Trophoblast cell (in vitro differentiated cells and primary cell): Measurements from ENCODE around the gene CCDC197.

Experiments used
- DNase-seq, 2 donors: peaks; one replicate each; pipeline ENCODE4 v3.0.0-alpha.2; 2016
- H2AFZ ChIP-seq: 2 replicates; pipeline ENCODE4 v1.6.1; 2013; ENCODE audit warnings: low read length, moderate library complexity, mild to moderate bottlenecking; ENCODE audit not compliant: insufficient read depth, poor library complexity
- H2AK5ac ChIP-seq: 2 replicates; pipeline ENCODE4 v1.6.1; 2013; ENCODE audit warnings: mild to moderate bottlenecking, low read length
- H2BK120ac ChIP-seq: 2 replicates; pipeline ENCODE4 v1.6.1; 2013; ENCODE audit warnings: low read length, mild to moderate bottlenecking, moderate library complexity; ENCODE audit not compliant: insufficient read depth, poor library complexity
- H2BK12ac ChIP-seq: 2 replicates; pipeline ENCODE4 v1.6.1; 2013; ENCODE audit warnings: mild to moderate bottlenecking, low read length, moderate library complexity
- H2BK5ac ChIP-seq: 2 replicates; pipeline ENCODE4 v1.6.1; 2013; ENCODE audit warnings: low read length, low read depth, moderate library complexity, mild to moderate bottlenecking; ENCODE audit not compliant: poor library complexity
- H3K14ac ChIP-seq: 2 replicates; pipeline ENCODE4 v1.6.1; 2013; ENCODE audit warnings: mild to moderate bottlenecking, low read length
- H3K18ac ChIP-seq: 2 replicates; pipeline ENCODE4 v1.6.1; 2013; ENCODE audit warnings: mild to moderate bottlenecking, low read length
- H3K23ac ChIP-seq: 2 replicates; pipeline ENCODE4 v1.6.1; 2013; ENCODE audit warnings: low read length
- H3K27ac ChIP-seq: 2 replicates; pipeline ENCODE4 v1.5.1; 2013; ENCODE audit warnings: low read depth, mild to moderate bottlenecking, inconsistent platforms, low read length, moderate library complexity
- H3K27me3 ChIP-seq: 2 replicates; pipeline ENCODE4 v1.6.1; 2013; ENCODE audit warnings: inconsistent platforms, mild to moderate bottlenecking, low read length, moderate library complexity; ENCODE audit not compliant: insufficient read depth
- H3K36me3 ChIP-seq, 2 experiments: 1 replicate in 1 of 2; 2 replicates in 1 of 2; pipeline ENCODE4 v1.6.1; 2013; ENCODE audit warnings: low read length in 2 of 2, mild to moderate bottlenecking in 2 of 2, moderate library complexity in 1 of 2; ENCODE audit not compliant: insufficient read depth in 2 of 2, control insufficient read depth in 1 of 2
- H3K4ac ChIP-seq: 2 replicates; pipeline ENCODE4 v1.6.1; 2013; ENCODE audit warnings: low read depth, mild to moderate bottlenecking, low read length, moderate library complexity
- H3K4me1 ChIP-seq, 2 experiments: 1 replicate in 1 of 2; 2 replicates in 1 of 2; pipeline ENCODE4 v1.6.1; 2013; ENCODE audit warnings: low read length in 2 of 2, mild to moderate bottlenecking in 2 of 2, moderate library complexity in 1 of 2; ENCODE audit not compliant: insufficient read depth in 2 of 2, control insufficient read depth in 1 of 2
- H3K4me2 ChIP-seq: 2 replicates; pipeline ENCODE4 v1.6.1; 2013; ENCODE audit warnings: inconsistent platforms, mild to moderate bottlenecking, low read length, moderate library complexity
- H3K4me3 ChIP-seq: 2 replicates; pipeline ENCODE4 v1.5.1; 2013; ENCODE audit warnings: mild to moderate bottlenecking, low read depth, low read length, inconsistent platforms
- H3K79me1 ChIP-seq: one replicate; pipeline ENCODE4 v1.6.1; 2013; ENCODE audit warnings: low read length
- H3K79me2 ChIP-seq: 2 replicates; pipeline ENCODE4 v1.6.1; 2013; ENCODE audit warnings: low read length, mild to moderate bottlenecking; ENCODE audit not compliant: control insufficient read depth, insufficient read depth, poor library complexity
- H3K9ac ChIP-seq: 2 replicates; pipeline ENCODE4 v1.6.1; 2013; ENCODE audit warnings: mild to moderate bottlenecking, low read length
- H3K9me3 ChIP-seq: 2 replicates; pipeline ENCODE4 v1.6.1; 2013; ENCODE audit warnings: low read depth, mild to moderate bottlenecking, control low read depth, inconsistent platforms, low read length; ENCODE audit not compliant: insufficient read depth
- H4K12ac ChIP-seq: 2 replicates; pipeline ENCODE4 v1.6.1; 2013; ENCODE audit warnings: low read depth, mild to moderate bottlenecking, low read length, moderate library complexity
- H4K8ac ChIP-seq: 2 replicates; pipeline ENCODE4 v1.6.1; 2013; ENCODE audit warnings: low read depth, mild to moderate bottlenecking, low read length, moderate library complexity
- H4K91ac ChIP-seq: one replicate; pipeline ENCODE4 v1.6.1; 2013; ENCODE audit warnings: low read depth, mild to moderate bottlenecking, low read length, moderate library complexity
- WGBS: extraction: QIAGEN DNeasy Blood & Tissue Kit; methylation state at CpG from one replicate; pipeline ENCODE4 v1.1.7; 2013; ENCODE audit warnings: missing lambda C conversion rate; ENCODE audit not compliant: insufficient read length, insufficient coverage; ENCODE audit errors: extremely low coverage; 5-methylcytosine and 5-hydroxymethylcytosine counted together

Gene CCDC197

GRCh38 chr14:93982230-93983007 is 14.7 kb upstream of the CCDC197 start:
- Histone ChIP-seq H2BK5ac (no peak overlapping the region), H3K4me2 (no peak overlapping the region), H3K4me3 (no peak overlapping the region), H3K9ac (no peak overlapping the region), H4K8ac (no peak overlapping the region), H3K36me3 (no peaks in the 10 kb centered on the region), H2AFZ (no peak overlapping the region), H3K27ac (no peak overlapping the region), H4K12ac (no peak overlapping the region), H3K4ac (no peak overlapping the region), H3K4me1 (peaks cover 6 to 9% of the 10 kb centered on the region in 2 experiments), H2AK5ac (no peak overlapping the region), H3K79me1 (no peaks in the 10 kb centered on the region), H4K91ac (no peak overlapping the region), H3K14ac (no peak overlapping the region), H3K18ac (no peak overlapping the region), H3K27me3 (no peaks in the 10 kb centered on the region), H3K9me3 (no peaks in the 10 kb centered on the region), H2BK120ac (no peak overlapping the region), H3K23ac (no peak overlapping the region), H3K79me2 (no peaks in the 10 kb centered on the region), H2BK12ac (no peak overlapping the region)
- no CpG with 5 or more reads among the region's 10 CpGs for WGBS
- DNase-seq: no peak

DNA sequence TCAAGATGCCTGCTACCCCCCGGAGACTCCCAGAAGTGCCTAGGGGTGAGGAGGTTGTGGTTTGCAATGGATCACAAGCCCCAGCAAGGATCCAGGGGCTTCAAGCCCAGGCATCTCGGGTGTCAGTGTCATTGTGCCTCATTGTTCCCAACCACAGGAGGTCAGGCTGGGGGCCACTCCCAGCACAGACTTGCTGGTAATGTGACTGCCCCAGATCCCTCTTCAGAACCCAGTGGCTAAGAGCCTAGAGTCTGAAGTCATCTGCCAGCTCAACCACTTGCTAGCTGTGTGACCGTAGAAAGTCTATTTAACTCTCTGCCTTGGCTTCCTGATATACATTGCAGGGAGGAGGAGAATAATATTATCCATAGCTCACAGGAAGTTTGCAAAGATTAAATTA is 13.0 kb upstream of the CCDC197 start:
- no peaks in the 10 kb centered on the region for H3K79me2 ChIP-seq
- no peak overlapping the region for H3K9ac ChIP-seq
- no peak overlapping the region for H4K12ac ChIP-seq
- DNase-seq: no peak
- H3K36me3 ChIP-seq: no peaks in the 10 kb centered on the region
- no peak overlapping the region for H2AK5ac ChIP-seq
- H4K91ac ChIP-seq: no peak overlapping the region
- no peak overlapping the region for H4K8ac ChIP-seq
- H3K4me1 ChIP-seq: peaks cover 6 to 9% of the 10 kb centered on the region in 2 experiments
- no peak overlapping the region for H3K4me2 ChIP-seq
- no peaks in the 10 kb centered on the region for H3K9me3 ChIP-seq
- H3K18ac ChIP-seq: no peak overlapping the region
- H3K27ac ChIP-seq: no peak overlapping the region
- no peak overlapping the region for H3K4ac ChIP-seq
- no peaks in the 10 kb centered on the region for H3K27me3 ChIP-seq
- no CpG with 5 or more reads among the region's 3 CpGs for WGBS
- no peak overlapping the region for H3K23ac ChIP-seq
- no peak overlapping the region for H3K4me3 ChIP-seq
- H2AFZ ChIP-seq: no peak overlapping the region
- H2BK5ac ChIP-seq: no peak overlapping the region
- no peak overlapping the region for H2BK12ac ChIP-seq
- H3K14ac ChIP-seq: no peak overlapping the region
- no peak overlapping the region for H2BK120ac ChIP-seq
- no peaks in the 10 kb centered on the region for H3K79me1 ChIP-seq

DNA sequence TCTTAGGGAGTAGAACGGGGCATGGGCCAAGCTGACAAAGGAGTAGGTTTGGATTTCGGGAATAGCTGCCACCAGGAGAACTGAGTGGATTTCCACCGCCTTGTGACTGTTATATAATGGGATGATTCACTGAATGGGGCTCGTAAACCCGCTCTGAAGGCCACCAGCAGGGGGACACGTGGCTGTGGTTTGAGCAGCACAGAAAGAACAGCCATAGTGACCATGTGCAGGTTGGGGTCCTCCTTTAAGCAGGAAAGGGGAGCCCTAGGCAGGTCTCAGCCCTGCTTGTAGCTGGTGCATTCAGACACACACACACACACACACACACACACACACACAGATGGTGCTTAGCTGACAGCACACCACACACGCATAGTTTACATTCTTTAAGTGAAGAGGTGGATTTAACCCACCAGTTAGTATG is 12.1 kb upstream of the CCDC197 start:
- Histone ChIP-seq H3K4me1 (peaks cover 6 to 9% of the 10 kb centered on the region in 2 experiments), H4K91ac (no peak overlapping the region), H2BK5ac (no peak overlapping the region), H3K14ac (no peak overlapping the region), H3K4ac (no peak overlapping the region), H3K4me2 (no peak overlapping the region), H2BK12ac (no peak overlapping the region), H3K36me3 (no peaks in the 10 kb centered on the region), H4K8ac (no peak overlapping the region), H3K18ac (no peak overlapping the region), H3K79me1 (no peaks in the 10 kb centered on the region), H4K12ac (no peak overlapping the region), H3K4me3 (no peak overlapping the region), H3K23ac (no peak overlapping the region), H3K79me2 (no peaks in the 10 kb centered on the region), H3K27me3 (no peaks in the 10 kb centered on the region), H3K9ac (no peak overlapping the region), H3K27ac (no peak overlapping the region), H2AFZ (no peak overlapping the region), H2BK120ac (no peak overlapping the region), H2AK5ac (no peak overlapping the region), H3K9me3 (no peaks in the 10 kb centered on the region)
- no CpG with 5 or more reads among the region's 7 CpGs for WGBS
- DNase-seq: peak in 1 of 2 donors; percentile 53

DNA sequence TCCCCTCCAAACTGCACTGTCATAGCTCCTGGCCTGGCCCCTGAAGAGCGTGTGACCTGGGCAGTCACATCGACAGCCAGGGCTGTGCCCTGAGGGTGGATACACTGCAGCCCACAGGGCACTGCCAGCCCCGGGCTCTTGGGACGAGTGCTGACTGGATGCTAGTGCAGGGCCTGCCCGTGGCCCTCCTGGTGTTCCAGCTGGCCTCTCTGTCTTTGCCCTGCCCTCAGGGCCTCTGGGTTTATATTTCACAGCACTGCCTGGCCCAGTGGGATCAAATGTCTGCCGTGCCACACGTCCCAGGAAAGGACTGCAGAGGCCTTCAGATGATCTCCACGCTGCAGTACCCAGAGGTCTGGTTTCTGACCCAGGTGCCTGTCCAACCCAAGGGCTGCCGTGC is 10.1 kb upstream of the CCDC197 start:
- no peak overlapping the region for H3K4me3 ChIP-seq
- no peak overlapping the region for H3K9ac ChIP-seq
- H2AK5ac ChIP-seq: no peak overlapping the region
- H2BK12ac ChIP-seq: no peak overlapping the region
- no peak overlapping the region for H3K4ac ChIP-seq
- H3K79me2 ChIP-seq: no peaks in the 10 kb centered on the region
- no peak for DNase-seq
- no peaks in the 10 kb centered on the region for H3K9me3 ChIP-seq
- no peaks in the 10 kb centered on the region for H3K36me3 ChIP-seq
- no peak overlapping the region for H3K23ac ChIP-seq
- H2AFZ ChIP-seq: no peak overlapping the region
- no peak overlapping the region for H3K27ac ChIP-seq
- WGBS: no CpG with 5 or more reads among the region's 9 CpGs
- H4K91ac ChIP-seq: no peak overlapping the region
- no peak overlapping the region for H2BK120ac ChIP-seq
- no peak overlapping the region for H4K8ac ChIP-seq
- no peak overlapping the region for H3K4me2 ChIP-seq
- no peaks in the 10 kb centered on the region for H3K79me1 ChIP-seq
- H3K27me3 ChIP-seq: no peaks in the 10 kb centered on the region
- no peak overlapping the region for H4K12ac ChIP-seq
- H2BK5ac ChIP-seq: no peak overlapping the region
- H3K4me1 ChIP-seq: peaks cover 6 to 9% of the 10 kb centered on the region in 2 experiments
- H3K14ac ChIP-seq: no peak overlapping the region
- no peak overlapping the region for H3K18ac ChIP-seq
